HepG2 (cell line): ENCODE results near the gene SGSH. TPM values are rescaled to one million over a fixed set of nuclear protein-coding genes. Genes with fewer than 3 reads are reported as not detected.
A peak's percentile ranks its signal among the peaks of the same experiment; 100 is the strongest.

Experiments
- ATAC-seq: fragments of 200-7000 bp; cut with Tn5 transposase; 3 replicates; pipeline ENCODE4 v1.9.1; 2020; ENCODE audit warnings: mild to moderate bottlenecking, moderate library complexity
- BruUV-seq: library from RNA; stranded (reverse); fragments of 400-500 nt; replicated peaks from 2 replicates; lab custom pipeline; 2021; lab: Mats Ljungman, UMichigan
- CTCF ChIA-PET: fragments of 300-600 bp; formaldehyde crosslinking; extraction: SDS; loops from one replicate; lab custom pipeline; 2021; ENCODE audit warnings: low total read pairs, inconsistent platforms, low intra/inter-chr PET ratio; lab: Yijun Ruan, JAX
- POLR2A ChIA-PET: fragments of 350-600 bp; sonication (Branson Sonifier 250); formaldehyde crosslinking; loops from one replicate; lab custom pipeline; 2020; ENCODE audit warnings: antibody characterized with exemption, inconsistent platforms; lab: Yijun Ruan, JAX
- DNase-seq: peaks from one replicate; pipeline ENCODE4 v3.0.0-alpha.2; 2015; ENCODE audit warnings: low spot score
- FAIRE-seq: peaks from 3 replicates; lab custom pipeline; 2011; peaks lifted over from hg19 to GRCh38; lab: Jason Lieb, UNC
- H2AFZ ChIP-seq: one replicate; pipeline ENCODE4 v1.6.1; 2011; ENCODE audit warnings: low read length, inconsistent platforms
- H3K27ac ChIP-seq: fragments of 300-600 bp; 3 replicates; pipeline ENCODE4 v1.8.0; 2011; ENCODE audit warnings: mixed run types, mild to moderate bottlenecking, mixed read lengths, low read length, inconsistent platforms; ENCODE audit not compliant: insufficient read depth; ENCODE audit errors: extremely low read length
- H3K27me3 ChIP-seq, 2 experiments: fragments of 200-600 bp in 1 of 2; 2 replicates in 1 of 2; 3 replicates in 1 of 2; pipeline versions ENCODE4 v1.6.0 to v1.8.0; 2011; ENCODE audit warnings: low read length in 2 of 2, mild to moderate bottlenecking in 2 of 2, moderate library complexity in 2 of 2, inconsistent platforms in 1 of 2; ENCODE audit not compliant: insufficient read depth in 2 of 2, control insufficient read depth in 1 of 2
- H3K36me3 ChIP-seq, 2 experiments: fragments of 200-600 bp in 1 of 2; replicated peaks in 1 of 2; 2 replicates in 1 of 2; 3 replicates in 1 of 2; pipeline versions ENCODE4 v1.5.1 to v1.8.0; 2011; ENCODE audit warnings: low read length in 2 of 2, inconsistent platforms in 1 of 2; ENCODE audit not compliant: insufficient read depth in 2 of 2, control insufficient read depth in 1 of 2
- H3K4me1 ChIP-seq: 2 replicates; pipeline ENCODE4 v1.5.1; 2012; ENCODE audit warnings: low read length, inconsistent platforms; ENCODE audit not compliant: insufficient read depth
- H3K4me2 ChIP-seq: 2 replicates; pipeline ENCODE4 v1.6.0; 2011; ENCODE audit warnings: low read depth, low read length, inconsistent platforms
- H3K4me3 ChIP-seq, 3 experiments: fragments of 200-600 bp in 1 of 3; sonication (generic), shearing (Covaris generic) in 1 of 3; replicated peaks in 1 of 3; 2 replicates each; pipeline ENCODE4 v1.5.1; 2011 to 2016; ENCODE audit warnings: low read length in 3 of 3, inconsistent platforms in 2 of 3, low read depth in 2 of 3, mild to moderate bottlenecking in 2 of 3, control low read depth in 1 of 3, mixed read lengths in 1 of 3; ENCODE audit not compliant: insufficient read depth in 1 of 3
- H3K79me2 ChIP-seq: one replicate; pipeline ENCODE4 v1.6.1; 2011; ENCODE audit warnings: low read length, inconsistent platforms; ENCODE audit not compliant: insufficient read depth
- H3K9ac ChIP-seq: 2 replicates; pipeline ENCODE4 v1.6.0; 2011; ENCODE audit warnings: mild to moderate bottlenecking, low read depth, low read length, inconsistent platforms; ENCODE audit not compliant: insufficient read depth
- H3K9me3 ChIP-seq: 2 replicates; pipeline ENCODE4 v1.5.1; 2012; ENCODE audit warnings: mild to moderate bottlenecking, low read length
- H4K20me1 ChIP-seq: 2 replicates; pipeline ENCODE4 v1.6.0; 2011; ENCODE audit warnings: inconsistent platforms, mild to moderate bottlenecking, low read length, moderate library complexity; ENCODE audit not compliant: insufficient read depth
- ARNTL ChIP-seq: sonication (generic); formaldehyde crosslinking; IDR thresholded peaks from 2 replicates; pipeline ENCODE4 v1.4.0; 2020; ENCODE audit warnings: mild to moderate bottlenecking, missing genetic modification reagents
- ATM ChIP-seq: fragments of 450-650 bp; IDR thresholded peaks from 2 replicates; pipeline ENCODE4 v1.7.1; 2017; ENCODE audit warnings: mild to moderate bottlenecking, borderline replicate concordance
- FOXA1 ChIP-seq, 2 experiments: fragments of 450-650 bp in 1 of 2; sonication (generic) in 1 of 2; formaldehyde crosslinking in 1 of 2; IDR thresholded peaks; 2 replicates each; pipeline versions ENCODE4 v1.4.0 to v1.6.1; 2016 to 2020; ENCODE audit warnings: missing genetic modification reagents in 1 of 2
- IKZF4 ChIP-seq: sonication (generic); formaldehyde crosslinking; IDR thresholded peaks from 2 replicates; pipeline ENCODE4 v1.5.1; 2020; ENCODE audit warnings: borderline replicate concordance, mild to moderate bottlenecking, low read depth, missing genetic modification reagents; ENCODE audit errors: not compliant biosample characterization
- LCORL ChIP-seq, 2 experiments: fragments of 450-650 bp in 1 of 2; sonication (generic) in 1 of 2; formaldehyde crosslinking in 1 of 2; IDR thresholded peaks; 2 replicates each; pipeline versions ENCODE4 v1.5.0 to v1.6.1; 2017 to 2020; ENCODE audit warnings: antibody characterized with exemption in 1 of 2, missing genetic modification reagents in 1 of 2
- NBN ChIP-seq: fragments of 450-650 bp; conservative IDR thresholded peaks from 2 replicates; pipeline ENCODE4 v1.6.1; 2017
- NFRKB ChIP-seq: fragments of 450-650 bp; IDR thresholded peaks from 2 replicates; pipeline ENCODE4 v1.6.1; 2017
- PHB2 ChIP-seq: fragments of 450-650 bp; IDR thresholded peaks from 2 replicates; pipeline ENCODE4 v1.6.1; 2018; ENCODE audit not compliant: partially characterized antibody
- RAD51 ChIP-seq: fragments of 450-650 bp; IDR thresholded peaks from 2 replicates; pipeline ENCODE4 v1.6.1; 2016; ENCODE audit warnings: borderline replicate concordance
- SP1 ChIP-seq, 2 experiments: fragments of 450-650 bp in 1 of 2; sonication (generic) in 1 of 2; formaldehyde crosslinking in 1 of 2; IDR thresholded peaks; 2 replicates each; pipeline versions ENCODE4 v1.4.0 to v1.6.1; 2016 to 2020; ENCODE audit warnings: missing genetic modification reagents in 1 of 2
- ZNF282 ChIP-seq: fragments of 450-650 bp; IDR thresholded peaks from 2 replicates; pipeline ENCODE4 v1.6.1; 2018; ENCODE audit not compliant: partially characterized antibody
- ZNF496 ChIP-seq: sonication (generic); formaldehyde crosslinking; IDR thresholded peaks from 2 replicates; pipeline ENCODE4 v1.8.1; 2023; ENCODE audit warnings: mild to moderate bottlenecking, moderate library complexity, missing genetic modification reagents; ENCODE audit not compliant: insufficient replicate concordance
- WGBS: methylation state at CpG from one replicate; pipeline ENCODE4 v1.1.6; 2017; ENCODE audit warnings: low lambda C conversion rate; 5-methylcytosine and 5-hydroxymethylcytosine counted together
- in situ Hi-C: cut with HindIII; loops from 2 replicates; pipeline ENCODE4 v1.10.0; 2017; ENCODE audit warnings: low pct_unique_long_range_greater_than_20kb; ENCODE audit not compliant: extremely low pct_ligation_motif_present
- intact Hi-C: fragments of 100-400 bp; cut with micrococcal nuclease; formaldehyde crosslinking; loops from one replicate; pipeline ENCODE4 v1.10.0; 2022; ENCODE audit not compliant: unreplicated experiment
- polyA plus RNA-seq, 8 experiments: library from polyadenylated mRNA; depleted of rRNA in 3 of 8; stranded (reverse) in 7 of 8; unstranded in 1 of 8; fragments of >200 nt; fragmentation: Illumina TruSeq in 4 of 8; extraction: Trizol in 4 of 8; gene quantifications; 2 replicates each; pipeline versions ENCODE4 v1.2.1 to v1.2.3, GENCODE V29; 2011 to 2016; ENCODE audit warnings: low read depth in 4 of 8, missing spikeins in 1 of 8, mixed read lengths in 1 of 8; ENCODE audit not compliant: insufficient read depth in 1 of 8
- total RNA-seq, 5 experiments: library from RNA; depleted of rRNA; stranded (reverse); fragments of >200 nt; fragmentation: Illumina TruSeq; extraction: Trizol; gene quantifications; 2 replicates each; pipeline ENCODE4 v1.2.3, GENCODE V29; 2016; ENCODE audit warnings: low read depth in 1 of 5

The SGSH gene
- total and polyA plus RNA-seq, 2 of the 13 experiments (the other 11 are each of a cell fraction or from before 2014, with no cell fraction given): 12.2 to 17.6 TPM

GRCh38 chr17:80269405-80269807, 49.3 kb upstream of the SGSH start:
- intact Hi-C loops (no loop called here), in situ Hi-C loops (no loop called here)
- Histone ChIP-seq H3K4me1 (peaks cover 13% of the 10 kb centered on the region), H4K20me1 (peaks cover 5% of the 10 kb centered on the region; the same call in 1 of the 2 replicates), H3K27ac (no peak overlapping the region), H3K9me3 (no peaks in the 10 kb centered on the region), H3K9ac (no peak overlapping the region), H3K4me2 (no peak overlapping the region), H2AFZ (no peak overlapping the region), H3K27me3 (no peaks in the 10 kb centered on the region), H3K79me2 (peaks cover 3% of the 10 kb centered on the region), H3K4me3 (no peak overlapping the region), H3K36me3 (peaks cover 3 to 7% of the 10 kb centered on the region in 2 experiments; a peak in 4 of 5 replicates)
- no TSS peak for BruUV-seq
- POLR2A ChIA-PET: no interaction called here
- WGBS: 97% methylated on average over 2 of the region's 2 CpGs
- DNase-seq (no peak), FAIRE-seq (no peak), ATAC-seq (no peak)
- TF ChIP-seq FOXA1 (IDR thresholded peaks at IDR 0.05) (0 out of 2 replicates have a peak, but pooled peaks have one; percentile 2), FOXA1 (CRISPR knock-in tag; IDR thresholded peaks at IDR 0.05) (no peak), ZNF282 (peak; percentile 45), ATM (0 out of 2 replicates have a peak, but pooled peaks have one; percentile 28), IKZF4 (CRISPR knock-in tag) (no peak), PHB2 (peak; percentile 56), ZNF496 (CRISPR knock-in tag) (no peak), LCORL (IDR thresholded peaks at IDR 0.05) (peak; percentile 32; the same call in 1 of the 2 replicates), LCORL (CRISPR knock-in tag; IDR thresholded peaks at IDR 0.05) (no peak), ARNTL (CRISPR knock-in tag) (no peak), SP1 (IDR thresholded peaks at IDR 0.05) (0 out of 2 replicates have a peak, but pooled peaks have one; percentile 22), SP1 (CRISPR knock-in tag; IDR thresholded peaks at IDR 0.05) (no peak), NBN (peak; percentile 75; the same call in 1 of the 2 replicates), RAD51 (peak; percentile 25; the same call in 1 of the 2 replicates), NFRKB (0 out of 2 replicates have a peak, but pooled peaks have one; percentile 22)
- CTCF ChIA-PET: no interaction called here
